Esophagus (tissue), 2 donors: ENCODE results near the gene ACIN1. TPM values are rescaled to one million over a fixed set of nuclear protein-coding genes. Genes with fewer than 3 reads are reported as not detected.
"Not testable (repeated sequence)": the region's sequence is repeated elsewhere in the genome, so short reads cannot be mapped to it uniquely, and the experiment has no call there.

ENCODE experiments used
- H3K27ac ChIP-seq, 2 donors: one replicate each; pipeline ENCODE4 v1.5.1; 2013; ENCODE audit warnings: low read depth in 2 of 2, mild to moderate bottlenecking in 2 of 2, inconsistent platforms in 1 of 2, low read length in 1 of 2, moderate library complexity in 1 of 2
- H3K27me3 ChIP-seq, 2 donors: one replicate each; pipeline ENCODE4 v1.6.1; 2013; ENCODE audit warnings: low read length in 2 of 2, control low read depth in 1 of 2, mild to moderate bottlenecking in 1 of 2; ENCODE audit not compliant: insufficient read depth in 2 of 2, control insufficient read depth in 1 of 2
- H3K36me3 ChIP-seq, 2 donors: one replicate each; pipeline ENCODE4 v1.6.1; 2013; ENCODE audit warnings: low read length in 1 of 2; ENCODE audit not compliant: control insufficient read depth in 2 of 2, insufficient read depth in 2 of 2
- H3K4me1 ChIP-seq, 2 donors: one replicate each; pipeline ENCODE4 v1.6.1; 2013; ENCODE audit warnings: low read length in 1 of 2; ENCODE audit not compliant: control insufficient read depth in 2 of 2, insufficient read depth in 2 of 2
- H3K4me3 ChIP-seq, 2 donors: one replicate each; pipeline ENCODE4 v1.5.1; 2013; ENCODE audit warnings: low read length in 2 of 2, mild to moderate bottlenecking in 2 of 2, low read depth in 1 of 2, moderate library complexity in 1 of 2
- H3K9me3 ChIP-seq, 2 donors: one replicate each; pipeline ENCODE4 v1.6.1; 2013; ENCODE audit warnings: mild to moderate bottlenecking in 2 of 2, low read depth in 1 of 2, low read length in 1 of 2, moderate library complexity in 1 of 2; ENCODE audit not compliant: control insufficient read depth in 2 of 2, insufficient read depth in 1 of 2
- WGBS, 2 donors: extraction: QIAGEN DNeasy Blood & Tissue Kit; methylation state at CpG; one replicate each; pipeline ENCODE4 v1.1.7; 2013; 5-methylcytosine and 5-hydroxymethylcytosine counted together
- polyA plus RNA-seq, 2 donors: library from polyadenylated mRNA; stranded (reverse); fragments of 200-250 nt; gene quantifications; one replicate each; pipeline ENCODE4 v1.2.3, GENCODE V29; 2013
- donor health status: healthy with polysubstance abuse.
- donor health status: Bipolar disorder and iron deficiency.

The ACIN1 gene
- polyA plus RNA-seq, 2 donors, result 70.5 to 136 TPM

GRCh38 chr14:23115918-23116317 is 21.0 kb upstream of the ACIN1 start:
- WGBS, 2 donors, result 83 to 89% methylated on average over 5 of the region's 5 CpGs
- Histone ChIP-seq H3K36me3 (no peaks in the 10 kb centered on the region), H3K9me3 (peaks cover 0 to 2% of the 10 kb centered on the region in 2 donors), H3K27me3 (no peaks in the 10 kb centered on the region), H3K4me3 (no peak overlapping the region), H3K27ac (no peak overlapping the region), H3K4me1 (peaks cover 0 to 2% of the 10 kb centered on the region in 2 donors)

GRCh38 chr14:23115039-23115731 is 20.2 kb upstream of the ACIN1 start:
- no peaks in the 10 kb centered on the region for H3K27me3 ChIP-seq
- no peak overlapping the region for H3K27ac ChIP-seq
- H3K4me3 ChIP-seq, result no peak overlapping the region
- WGBS, 2 donors, result 51 to 60% methylated on average over 10 of the region's 10 CpGs
- H3K4me1 ChIP-seq, result peaks cover 0 to 2% of the 10 kb centered on the region in 2 donors
- no peaks in the 10 kb centered on the region for H3K36me3 ChIP-seq
- H3K9me3 ChIP-seq, result peaks cover 0 to 2% of the 10 kb centered on the region in 2 donors

GRCh38 chr14:23114669-23115038 is 19.7 kb upstream of the ACIN1 start:
- 64 to 65% methylated on average over 4 of the region's 4 CpGs for WGBS, 2 donors

DNA sequence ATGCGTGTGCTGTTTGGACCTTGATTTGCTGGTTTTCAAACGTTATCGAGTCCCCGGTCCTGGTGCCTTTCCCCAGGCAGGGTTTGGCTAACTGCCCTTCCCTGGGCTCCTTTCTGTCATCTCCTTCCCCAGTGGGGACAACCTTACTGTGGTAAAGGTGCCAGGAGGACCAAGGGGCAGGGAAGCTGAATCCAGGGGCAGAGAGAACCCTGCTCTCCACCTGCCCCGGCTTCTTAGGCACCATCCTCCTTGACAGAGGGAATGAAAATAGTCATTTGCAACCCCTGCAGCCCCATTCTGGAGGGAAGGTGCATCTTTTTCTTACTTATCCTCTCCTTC is 19.2 kb upstream of the ACIN1 start:
- no peaks in the 10 kb centered on the region for H3K27me3 ChIP-seq
- H3K4me1 ChIP-seq, result peaks cover 0 to 2% of the 10 kb centered on the region in 2 donors
- no peak overlapping the region for H3K27ac ChIP-seq
- H3K36me3 ChIP-seq, result no peaks in the 10 kb centered on the region
- no peak overlapping the region for H3K4me3 ChIP-seq
- peaks cover 0 to 2% of the 10 kb centered on the region in 2 donors for H3K9me3 ChIP-seq
- 67 to 81% methylated on average over 5 of the region's 5 CpGs for WGBS, 2 donors

More at GRCh38 chr14:23114669-23115038, 19.7 kb upstream of the ACIN1 start:
- Histone ChIP-seq H3K27ac (no peak overlapping the region), H3K4me3 (no peak overlapping the region), H3K4me1 (peaks cover 0 to 2% of the 10 kb centered on the region in 2 donors), H3K36me3 (no peaks in the 10 kb centered on the region), H3K27me3 (no peaks in the 10 kb centered on the region), H3K9me3 (peaks cover 0 to 2% of the 10 kb centered on the region in 2 donors)

GRCh38 chr14:23113431-23114119 is 18.6 kb upstream of the ACIN1 start:
- H3K9me3 ChIP-seq, result peaks cover 0 to 2% of the 10 kb centered on the region in 2 donors
- 58 to 63% methylated on average over 10 of the region's 10 CpGs for WGBS, 2 donors
- H3K27me3 ChIP-seq, result no peaks in the 10 kb centered on the region
- H3K4me1 ChIP-seq, result peaks cover 0 to 2% of the 10 kb centered on the region in 2 donors
- no peak overlapping the region for H3K4me3 ChIP-seq
- H3K27ac ChIP-seq, result no peak overlapping the region
- H3K36me3 ChIP-seq, result no peaks in the 10 kb centered on the region

GRCh38 chr14:23112359-23113178 is 17.6 kb upstream of the ACIN1 start:
- H3K9me3 ChIP-seq, result peaks cover 0 to 2% of the 10 kb centered on the region in 2 donors
- H3K27ac ChIP-seq, result no peak overlapping the region
- H3K36me3 ChIP-seq, result no peaks in the 10 kb centered on the region
- H3K27me3 ChIP-seq, result no peaks in the 10 kb centered on the region
- WGBS, 2 donors, result 44 to 66% methylated on average over 12 of the region's 12 CpGs
- no peak overlapping the region for H3K4me3 ChIP-seq
- H3K4me1 ChIP-seq, result peaks cover 0 to 2% of the 10 kb centered on the region in 2 donors

- Histone ChIP-seq H3K27ac (no peak overlapping the region), H3K9me3 (peaks cover 0 to 2% of the 10 kb centered on the region in 2 donors), H3K36me3 (no peaks in the 10 kb centered on the region), H3K4me1 (peaks cover 0 to 2% of the 10 kb centered on the region in 2 donors), H3K4me3 (no peak overlapping the region), H3K27me3 (no peaks in the 10 kb centered on the region)
- WGBS, 2 donors, result 65 to 70% methylated on average over 4 to 5 of the region's 5 CpGs
These were observed 15.8 kb upstream of the ACIN1 start for GRCh38 chr14:23110579-23111365.

DNA sequence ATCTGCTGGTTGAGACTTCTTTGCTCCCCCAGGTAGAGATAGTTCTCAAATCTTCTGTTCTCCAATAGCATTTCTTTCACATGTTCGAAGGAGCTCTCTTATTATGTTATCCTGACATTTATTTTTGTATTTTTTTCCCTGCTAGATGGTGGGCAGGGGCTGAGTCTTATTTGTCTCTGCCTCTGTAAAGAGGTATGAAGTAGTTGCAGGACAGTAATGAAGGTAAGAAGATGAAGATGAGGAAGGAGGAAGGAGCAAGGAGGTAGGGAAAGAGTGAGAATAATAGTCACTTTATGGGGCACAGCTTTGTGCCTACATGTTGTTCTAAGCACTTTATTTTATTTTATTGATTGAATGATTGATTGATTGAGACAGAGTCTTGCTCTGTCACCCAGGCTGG is 14.8 kb upstream of the ACIN1 start:
- no peak overlapping the region for H3K27ac ChIP-seq
- H3K36me3 ChIP-seq, result no peaks in the 10 kb centered on the region
- no peak overlapping the region for H3K4me3 ChIP-seq
- H3K9me3 ChIP-seq, result peaks cover 0 to 2% of the 10 kb centered on the region in 2 donors
- no peaks in the 10 kb centered on the region for H3K27me3 ChIP-seq
- H3K4me1 ChIP-seq, result no peaks in the 10 kb centered on the region
- 85 to 90% methylated on average over 1 of the region's 1 CpG for WGBS, 2 donors

DNA sequence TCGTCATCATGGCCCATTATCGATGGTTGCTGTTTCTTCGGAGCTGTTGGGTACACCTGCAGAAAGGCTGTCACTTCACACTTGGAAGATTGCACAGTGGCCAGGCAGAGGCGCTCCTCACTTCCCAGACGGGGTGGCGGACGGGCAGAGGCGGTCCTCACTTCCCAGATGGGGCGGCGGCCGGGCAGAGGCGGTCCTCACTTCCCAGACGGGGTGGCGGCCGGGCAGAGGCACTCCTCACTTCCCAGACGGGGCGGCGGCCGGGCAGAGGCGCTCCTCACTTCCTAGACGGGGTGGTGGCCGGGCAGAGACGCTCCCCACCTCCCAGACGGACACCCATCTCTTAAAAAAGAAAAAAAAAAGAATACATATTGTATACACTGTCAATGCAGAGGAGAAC is 13.2 kb upstream of the ACIN1 start:
- H3K27ac ChIP-seq, H3K4me1 ChIP-seq, H3K4me3 ChIP-seq, H3K27me3 ChIP-seq, H3K36me3 ChIP-seq, H3K9me3 ChIP-seq: not testable (repeated sequence)
- 86 to 89% methylated on average over 24 of the region's 24 CpGs for WGBS, 2 donors
